ENCODE results near the gene HSFX4. TPM values are rescaled to one million over a fixed set of nuclear protein-coding genes. Genes with fewer than 3 reads are reported as not detected.

HSFX4 gene
- total and polyA plus RNA-seq, 2 experiments from 2014 or later: not detected

- no peak for TF ChIP-seq EZH2 (IDR thresholded peaks at IDR 0.05; ENCODE audit: low read depth, unreplicated experiment)
- TF ChIP-seq CTCF (conservative IDR thresholded peaks at IDR 0.05; ENCODE audit: low read depth in 2 of 2): no peak
- no peak for TF ChIP-seq ZNF331 (CRISPR knock-in tag; IDR thresholded peaks at IDR 0.05; ENCODE audit: low read depth)
- no peak for TF ChIP-seq CREB1 (CRISPR knock-in tag; IDR thresholded peaks at IDR 0.05; ENCODE audit: low read depth)
- peaks cover 7% of the 10 kb centered on the region for H3K79me2 ChIP-seq (replicated peaks; ENCODE audit: insufficient read depth)
- H3K9me3 Mint-ChIP-seq: no peaks in the 10 kb centered on the region
- peaks cover 5% of the 10 kb centered on the region; the same call in 1 of the 3 replicates for H3K36me3 Mint-ChIP-seq (ENCODE audit: low read depth)
- H3K36me3 ChIP-seq (ENCODE audit: insufficient read depth): no peaks in the 10 kb centered on the region
- no peaks in the 10 kb centered on the region for H3F3A ChIP-seq (replicated peaks; ENCODE audit: low read depth)
- H4K20me1 ChIP-seq (replicated peaks; ENCODE audit: insufficient read depth): no peaks in the 10 kb centered on the region
- H3K4me1 ChIP-seq (ENCODE audit: insufficient read depth): no peaks in the 10 kb centered on the region
- H3K27me3 Mint-ChIP-seq (ENCODE audit: insufficient read depth, low read depth, poor library complexity): peaks cover 6% of the 10 kb centered on the region
- no peak overlapping the region for H3K27ac Mint-ChIP-seq
- H3K4me1 Mint-ChIP-seq: no peaks in the 10 kb centered on the region
- no peak overlapping the region for H3K27ac ChIP-seq (ENCODE audit: low read depth)
- ATAC-seq: no peak; the same call in 1 of the 3 replicates
- no peak overlapping the region; the same call in 1 of the 2 replicates for H3K4me3 ChIP-seq
- no peak overlapping the region for H3K4me2 ChIP-seq
- no peak overlapping the region for H2AFZ ChIP-seq
- no peaks in the 10 kb centered on the region for H3K27me3 ChIP-seq (ENCODE audit: insufficient read depth)
- H3K4me3 Mint-ChIP-seq: peak overlapping the region; percentile 30; the same call in 2 of the 3 replicates
- DNase-seq (ENCODE audit: low spot score): peak; percentile 92
- H3K9me2 ChIP-seq (ENCODE audit: insufficient read depth): no peaks in the 10 kb centered on the region
Observed at GRCh38 chrX:149938881-149939654, 9.7 kb downstream of the HSFX4 start.

- Mint-ChIP-seq H3K27me3 (ENCODE audit: insufficient read depth, low read depth, poor library complexity) (peaks cover 6% of the 10 kb centered on the region), H3K4me3 (peak overlapping the region; percentile 84), H3K27ac (peak overlapping the region; percentile 97), H3K9me3 (no peaks in the 10 kb centered on the region), H3K36me3 (ENCODE audit: low read depth) (peaks cover 2% of the 10 kb centered on the region; the same call in 1 of the 3 replicates), H3K4me1 (no peaks in the 10 kb centered on the region)
- Histone ChIP-seq H4K20me1 (replicated peaks; ENCODE audit: insufficient read depth) (no peaks in the 10 kb centered on the region), H2AFZ (no peak overlapping the region), H3K4me3 (peak overlapping the region; percentile 66), H3K4me1 (ENCODE audit: insufficient read depth) (no peaks in the 10 kb centered on the region), H3F3A (replicated peaks; ENCODE audit: low read depth) (no peaks in the 10 kb centered on the region), H3K36me3 (ENCODE audit: insufficient read depth) (no peaks in the 10 kb centered on the region), H3K79me2 (replicated peaks; ENCODE audit: insufficient read depth) (peaks cover 7% of the 10 kb centered on the region), H3K27me3 (ENCODE audit: insufficient read depth) (no peaks in the 10 kb centered on the region), H3K4me2 (peak overlapping the region; percentile 73), H3K9me2 (ENCODE audit: insufficient read depth) (no peaks in the 10 kb centered on the region), H3K27ac (ENCODE audit: low read depth) (peak overlapping the region; percentile 94)
- no peak for TF ChIP-seq NANOG (IDR thresholded peaks at IDR 0.05; ENCODE audit: borderline replicate concordance)
- TF ChIP-seq POLR2AphosphoS5 (IDR thresholded peaks at IDR 0.05; ENCODE audit: low read depth): no peak; the same call in 1 of the 2 replicates
- TF ChIP-seq CTCF (conservative IDR thresholded peaks at IDR 0.05; ENCODE audit: low read depth in 2 of 2): no peak
- no peak for TF ChIP-seq REST (IDR thresholded peaks at IDR 0.05; ENCODE audit: unreplicated experiment)
- ATAC-seq (peak; percentile 19), DNase-seq (ENCODE audit: low spot score) (no peak)
Observed at GRCh38 chrX:149939655-149939904, 10.2 kb downstream of the HSFX4 start.
